Tibial artery (tissue), 4 donors: ENCODE measurements around the gene BMI1.

Source experiments
- DNase-seq, 2 donors: peaks; one replicate each; pipeline ENCODE4 v3.0.0-alpha.2; 2019
- H3K27ac ChIP-seq, 2 donors: fragments of 200-600 bp; sonication (generic) in 1 of 2; 1 replicate in 1 of 2; 2 replicates in 1 of 2; pipeline ENCODE4 v1.5.1; 2018 to 2019; ENCODE audit warnings: mild to moderate bottlenecking in 1 of 2
- H3K27me3 ChIP-seq, 2 donors: fragments of 200-600 bp; sonication (generic) in 1 of 2; one replicate each; pipeline versions ENCODE4 v1.5.1 to v1.6.0; 2016 to 2019
- H3K36me3 ChIP-seq, 3 donors: fragments of 200-600 bp; sonication (generic) in 2 of 3; one replicate each; pipeline ENCODE4 v1.5.1; 2016 to 2019; ENCODE audit warnings: mild to moderate bottlenecking in 2 of 3
- H3K4me1 ChIP-seq, 4 donors: fragments of 200-600 bp; sonication (generic) in 2 of 4; 1 replicate in 3 of 4; 2 replicates in 1 of 4; pipeline ENCODE4 v1.5.1; 2016 to 2019
- H3K4me3 ChIP-seq, 2 donors: fragments of 200-600 bp; sonication (generic) in 1 of 2; 1 replicate in 1 of 2; 2 replicates in 1 of 2; pipeline ENCODE4 v1.5.1; 2018 to 2019; ENCODE audit warnings: mild to moderate bottlenecking in 2 of 2
- H3K9me3 ChIP-seq, 3 donors: fragments of 200-600 bp; sonication (generic) in 1 of 3; one replicate each; pipeline ENCODE4 v1.5.1; 2016 to 2019
- CTCF ChIP-seq, 2 experiments: fragments of 200-600 bp in 1 of 2; fragments of 450-650 bp in 1 of 2; IDR thresholded peaks; one replicate each; pipeline ENCODE4 v1.5.1; 2017 to 2019; ENCODE audit warnings: antibody characterized with exemption in 2 of 2, mild to moderate bottlenecking in 1 of 2, moderate library complexity in 1 of 2
- intact Hi-C: fragments of 100-400 bp; cut with DNase I; formaldehyde crosslinking; loops from one replicate; pipeline ENCODE4 v1.15.0; 2023; ENCODE audit warnings: low total_unique reads

The BMI1 gene

GRCh38 chr10:22332116-22332692, 11.3 kb downstream of the BMI1 start:
- Histone ChIP-seq H3K27me3 (peaks cover 9 to 36% of the 10 kb centered on the region in 2 donors), H3K9me3 (no peaks in the 10 kb centered on the region), H3K4me1 (peaks cover 0 to 30% (median 28%) of the 10 kb centered on the region in 4 donors), H3K27ac (no peak overlapping the region), H3K4me3 (no peak overlapping the region), H3K36me3 (peaks cover 20 to 25% (median 23%) of the 10 kb centered on the region in 3 donors)
- TF ChIP-seq CTCF (IDR thresholded peaks at IDR 0.05): no peak
- intact Hi-C loops: loop anchor here (5.0 kb wide), 1 partner anchor 375 kb away; no protein-coding TSS in a partner anchor
- DNase-seq: no peak

- H3K36me3 ChIP-seq: peaks cover 15 to 19% (median 17%) of the 10 kb centered on the region in 3 donors
- DNase-seq: no peak
- no peak overlapping the region for H3K27ac ChIP-seq
- TF ChIP-seq CTCF (IDR thresholded peaks at IDR 0.05): no peak
- intact Hi-C loops: loop anchor here (5.0 kb wide), 1 partner anchor 374 kb away; no protein-coding TSS in a partner anchor
- no peaks in the 10 kb centered on the region for H3K9me3 ChIP-seq
- peaks cover 12 to 48% of the 10 kb centered on the region in 2 donors for H3K27me3 ChIP-seq
- H3K4me3 ChIP-seq: no peak overlapping the region
- peaks cover 0 to 30% (median 28%) of the 10 kb centered on the region in 4 donors for H3K4me1 ChIP-seq
These were observed 12.5 kb downstream of the BMI1 start for GRCh38 chr10:22333167-22333974.

GRCh38 chr10:22333975-22334282, 13.0 kb downstream of the BMI1 start:
- peaks cover 12 to 53% of the 10 kb centered on the region in 2 donors for H3K27me3 ChIP-seq

GRCh38 chr10:22334414-22335172, 13.7 kb downstream of the BMI1 start:
- Histone ChIP-seq H3K27ac (no peak overlapping the region), H3K36me3 (peaks cover 4 to 9% (median 7%) of the 10 kb centered on the region in 3 donors), H3K4me3 (peak overlapping the region; percentile 42 to 60), H3K9me3 (no peaks in the 10 kb centered on the region), H3K27me3 (peaks cover 12 to 60% of the 10 kb centered on the region in 2 donors), H3K4me1 (peaks cover 0 to 31% (median 29%) of the 10 kb centered on the region in 4 donors)
- intact Hi-C loops: loop anchor here (5.0 kb wide), 1 partner anchor 373 kb away; no protein-coding TSS in a partner anchor
- DNase-seq: peak in 1 of 2 donors; percentile 21
- TF ChIP-seq CTCF (IDR thresholded peaks at IDR 0.05): no peak

More at GRCh38 chr10:22333975-22334282, 13.0 kb downstream of the BMI1 start:
- no peaks in the 10 kb centered on the region for H3K9me3 ChIP-seq
- peaks cover 0 to 30% (median 28%) of the 10 kb centered on the region in 4 donors for H3K4me1 ChIP-seq
- peaks cover 11 to 16% (median 14%) of the 10 kb centered on the region in 3 donors for H3K36me3 ChIP-seq
- intact Hi-C loops: loop anchor here (5.0 kb wide), 1 partner anchor 373 kb away; no protein-coding TSS in a partner anchor
- DNase-seq: no peak
- no peak for TF ChIP-seq CTCF (IDR thresholded peaks at IDR 0.05)
- no peak overlapping the region for H3K27ac ChIP-seq
- H3K4me3 ChIP-seq: no peak overlapping the region

- H3K4me1 ChIP-seq: peaks cover 0 to 37% (median 31%) of the 10 kb centered on the region in 4 donors
- H3K4me3 ChIP-seq: peak overlapping the region; percentile 42 to 60
- TF ChIP-seq CTCF (IDR thresholded peaks at IDR 0.05): peak; percentile 30 to 37
- H3K27me3 ChIP-seq: peaks cover 12 to 60% of the 10 kb centered on the region in 2 donors
- intact Hi-C loops: no loop called here
- no peaks in the 10 kb centered on the region for H3K9me3 ChIP-seq
- H3K36me3 ChIP-seq: peaks cover 0 to 2% (median 0%) of the 10 kb centered on the region in 3 donors
- no peak overlapping the region for H3K27ac ChIP-seq
- peak; percentile 39 to 70 for DNase-seq
These were observed 14.5 kb downstream of the BMI1 start for GRCh38 chr10:22335173-22335933.
